ENCODE data around the gene TFCP2. TPM values are rescaled to one million over a fixed set of nuclear protein-coding genes. Genes with fewer than 3 reads are reported as not detected.

Gene TFCP2
- total and polyA plus RNA-seq, 12 donors: 8.7 to 30.9 (median 24.1) TPM

DNA sequence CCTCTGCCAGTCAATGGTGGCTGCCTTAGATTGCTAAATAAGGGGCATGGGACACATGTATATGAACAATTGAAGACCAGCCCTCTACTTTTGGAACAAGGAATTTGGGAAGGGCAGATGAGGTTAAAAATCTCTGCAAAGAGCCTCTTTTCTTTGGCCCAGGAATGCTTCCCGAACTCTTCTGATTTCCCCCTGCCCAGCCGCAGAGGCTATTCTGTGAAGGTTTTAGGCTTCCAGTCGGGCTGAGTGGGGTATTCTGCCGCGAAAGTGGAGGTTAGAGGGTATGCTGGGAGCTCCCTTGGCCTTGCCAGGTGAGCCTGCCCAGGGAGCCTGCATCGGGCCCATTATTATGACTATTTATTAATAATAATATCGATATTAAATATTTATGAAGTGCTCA, 43.7 kb upstream of the TFCP2 start:
- intact Hi-C loops (cut with DNase I): loop anchor here in 5 of 10 donors (1.0 to 5.0 kb wide), 5 partner anchors 43 to 169 kb away; partner anchors contain the start of genes TFCP2 (in 3 of the 5) and LETMD1 (in 1 of the 5)

DNA sequence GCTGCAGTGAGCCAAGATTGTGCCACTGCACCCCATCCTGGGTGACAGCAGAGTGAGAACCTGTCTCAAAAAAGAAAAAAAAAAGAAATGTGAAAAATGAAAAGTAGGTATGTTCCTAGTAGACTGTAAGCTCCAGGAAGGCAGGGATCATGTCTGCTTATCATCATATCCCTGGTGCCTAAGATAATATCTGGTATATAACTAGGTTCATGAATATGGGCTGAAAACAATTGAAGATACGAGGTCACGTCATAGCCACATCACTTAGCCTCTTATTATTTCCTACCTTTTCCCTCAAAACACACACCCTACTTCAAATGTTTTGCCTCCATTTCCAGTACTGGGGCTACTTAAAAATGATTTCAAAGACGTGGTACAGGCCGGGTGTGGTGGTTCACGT, 42.0 kb upstream of the TFCP2 start:
- Histone ChIP-seq H3K4me1 (peaks cover 6 to 26% (median 19%) of the 10 kb centered on the region in 9 donors), H3K9me3 (no peaks in the 10 kb centered on the region), H3K27ac (no peak overlapping the region), H3K27me3 (no peaks in the 10 kb centered on the region), H3K36me3 (peaks cover 0 to 8% (median 0%) of the 10 kb centered on the region in 9 donors), H3K4me3 (no peak overlapping the region)
- WGBS, 2 donors: 95 to 98% methylated on average over 5 of the region's 5 CpGs
- no peak for TF ChIP-seq CTCF (IDR thresholded peaks at IDR 0.05)
- ATAC-seq (no peak), DNase-seq (no peak)
- intact Hi-C loops (cut with DNase I): loop anchor here in 5 of 10 donors (5.0 kb wide), 4 partner anchors 43 to 168 kb away; partner anchors contain the start of genes TFCP2 (in 2 of the 5) and LETMD1 (in 1 of the 5)

More for the DNA sequence above, 43.7 kb upstream of the TFCP2 start:
- WGBS, 2 donors: 26 to 30% methylated on average over 7 of the region's 7 CpGs
- no peaks in the 10 kb centered on the region for H3K9me3 ChIP-seq
- ATAC-seq: no peak
- DNase-seq: no peak
- H3K36me3 ChIP-seq: no peaks in the 10 kb centered on the region
- H3K27me3 ChIP-seq: no peaks in the 10 kb centered on the region
- H3K4me3 ChIP-seq: peak overlapping the region; percentile 84 to 98 (median 90)
- TF ChIP-seq CTCF (IDR thresholded peaks at IDR 0.05): no peak
- H3K27ac ChIP-seq: peak overlapping the region in 9 of 10 donors; percentile 90 to 98 (median 97)
- H3K4me1 ChIP-seq: peaks cover 6 to 26% (median 19%) of the 10 kb centered on the region in 9 donors

DNA sequence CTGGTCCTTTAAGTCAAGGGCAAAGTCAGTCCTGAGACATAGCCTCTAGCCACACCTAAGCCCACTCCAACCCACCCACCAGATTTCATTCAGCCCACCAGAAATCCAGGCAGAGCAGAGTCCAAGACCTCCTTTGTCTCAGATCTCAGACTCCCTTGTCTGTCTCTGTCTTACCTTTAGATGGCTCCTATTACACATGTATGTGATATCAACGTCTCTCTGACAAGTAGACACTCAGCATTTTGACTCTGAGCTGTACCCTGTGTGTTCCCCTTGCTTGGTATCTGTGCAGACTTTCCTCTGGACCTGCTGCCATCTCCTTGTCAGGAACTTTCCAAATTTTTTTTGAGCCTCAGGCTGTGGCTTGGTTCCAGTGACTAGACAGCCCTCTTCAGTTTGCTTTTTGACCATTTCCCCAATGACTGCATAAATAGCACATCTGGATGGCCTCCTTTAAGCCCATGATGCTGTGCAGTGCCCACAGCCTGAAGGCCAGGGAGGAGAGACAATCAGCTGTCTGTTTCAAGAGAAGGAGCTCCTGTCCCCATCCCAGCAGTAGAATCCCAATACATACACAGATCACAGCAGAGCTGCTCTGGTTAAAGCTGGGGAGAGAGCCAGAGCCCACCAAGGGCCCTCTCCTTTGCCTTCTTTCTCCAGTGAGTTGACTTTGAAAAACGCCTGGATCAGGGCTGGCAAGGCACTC, 37.9 kb upstream of the TFCP2 start:
- H3K9me3 ChIP-seq: no peaks in the 10 kb centered on the region
- DNase-seq: no peak
- intact Hi-C loops (cut with DNase I): no loop called here
- 67 to 75% methylated on average over 2 of the region's 2 CpGs for WGBS, 2 donors
- H3K4me1 ChIP-seq: peaks cover 0 to 1% (median 0%) of the 10 kb centered on the region in 9 donors
- no peak for ATAC-seq
- no peak for TF ChIP-seq CTCF (IDR thresholded peaks at IDR 0.05)
- H3K27ac ChIP-seq: no peak overlapping the region
- no peaks in the 10 kb centered on the region for H3K27me3 ChIP-seq
- H3K36me3 ChIP-seq: peaks cover 0 to 27% (median 0%) of the 10 kb centered on the region in 9 donors
- no peak overlapping the region for H3K4me3 ChIP-seq

DNA sequence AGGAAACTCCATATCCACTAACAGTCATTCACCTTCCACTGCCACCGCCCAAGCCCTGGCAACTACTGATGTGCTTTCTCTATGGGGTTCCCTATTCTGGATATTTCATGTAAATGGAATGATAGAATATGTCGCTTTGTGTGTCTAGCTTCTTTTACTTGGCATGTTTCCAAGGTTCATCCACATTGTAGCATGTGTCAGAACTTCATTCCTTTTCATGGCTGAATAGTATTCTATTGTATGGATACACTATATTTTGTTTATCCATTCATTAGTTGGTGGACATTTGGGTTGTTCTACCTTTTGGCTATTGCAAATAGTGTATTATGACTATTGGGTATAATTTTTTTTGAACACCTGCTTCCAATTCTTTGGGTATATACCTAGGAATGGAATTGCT, 36.3 kb upstream of the TFCP2 start:
- DNase-seq (no peak), ATAC-seq (no peak)
- intact Hi-C loops (cut with DNase I): no loop called here
- no peaks in the 10 kb centered on the region for H3K9me3 ChIP-seq
- WGBS, 2 donors: 92 to 95% methylated on average over 2 of the region's 2 CpGs
- no peak overlapping the region for H3K27ac ChIP-seq
- no peaks in the 10 kb centered on the region for H3K27me3 ChIP-seq
- H3K4me1 ChIP-seq: no peaks in the 10 kb centered on the region
- H3K36me3 ChIP-seq: peaks cover 0 to 28% (median 0%) of the 10 kb centered on the region in 9 donors
- H3K4me3 ChIP-seq: no peak overlapping the region
- no peak for TF ChIP-seq CTCF (IDR thresholded peaks at IDR 0.05)

Measured in heart right ventricle (tissue), 16 donors.